Colon (tissue), 2 donors: ENCODE results near the gene ILK.

Experiments used
- FAIRE-seq: peaks from 2 replicates; lab custom pipeline; 2012; peaks lifted over from hg19 to GRCh38; lab: Jason Lieb, UNC
- donor health status: control.
- donor health status: control.

Gene ILK

GRCh38 chr11:6603287-6604080 is at the start of gene ILK, which contains the start of gene RRP8:
Gene ILK, plus strand, starts transcription at chr11:6603774. Its CDS starts 498 bp downstream, at chr11:6604272.
Gene RRP8, minus strand, starts transcription at chr11:6603616. Its CDS starts 114 bp downstream, at chr11:6603502.
- FAIRE-seq: no peak

GRCh38 chr11:6554828-6555706 is 48.5 kb upstream of the ILK start:
- no peak for FAIRE-seq

- no peak for FAIRE-seq
These were observed 47.2 kb upstream of the ILK start for GRCh38 chr11:6556139-6556949.

GRCh38 chr11:6557063-6557462 is 46.5 kb upstream of the ILK start:
- no peak for FAIRE-seq

GRCh38 chr11:6557761-6558674 is 45.6 kb upstream of the ILK start:
- no peak for FAIRE-seq

- no peak for FAIRE-seq
These were observed 44.2 kb upstream of the ILK start for GRCh38 chr11:6559369-6559768.

- FAIRE-seq: no peak
These were observed 42.3 kb upstream of the ILK start for GRCh38 chr11:6561288-6561687.

GRCh38 chr11:6563121-6563619 is 40.4 kb upstream of the ILK start:
- no peak for FAIRE-seq

GRCh38 chr11:6563667-6564066 is 39.9 kb upstream of the ILK start:
- no peak for FAIRE-seq

GRCh38 chr11:6565325-6565724 is 38.2 kb upstream of the ILK start:
- FAIRE-seq: no peak

- FAIRE-seq: no peak
These were observed 37.4 kb upstream of the ILK start for GRCh38 chr11:6565988-6566703.

GRCh38 chr11:6566704-6567370 is 36.7 kb upstream of the ILK start:
- no peak for FAIRE-seq

GRCh38 chr11:6567371-6567745 is 36.2 kb upstream of the ILK start:
- no peak for FAIRE-seq

- FAIRE-seq: no peak
These were observed 35.2 kb upstream of the ILK start for GRCh38 chr11:6568191-6568918.

- FAIRE-seq: no peak
These were observed 33.9 kb upstream of the ILK start for GRCh38 chr11:6569706-6570105.

- no peak for FAIRE-seq
These were observed 32.7 kb upstream of the ILK start for GRCh38 chr11:6570691-6571427.

GRCh38 chr11:6571434-6572008 is 32.1 kb upstream of the ILK start:
- no peak for FAIRE-seq

- no peak for FAIRE-seq
These were observed 31.4 kb upstream of the ILK start for GRCh38 chr11:6572215-6572614.
